HCT116 (cell line): ENCODE results near the gene CBFA2T2. TPM values are rescaled to one million over a fixed set of nuclear protein-coding genes. Genes with fewer than 3 reads are reported as not detected.
A peak's percentile ranks its signal among the peaks of the same experiment; 100 is the strongest.

Experiments used
- ATAC-seq: fragments of 200-7000 bp; cut with Tn5 transposase; 2 replicates; pipeline ENCODE4 v1.9.1; 2020; ENCODE audit warnings: mild to moderate bottlenecking, moderate library complexity
- BruUV-seq: library from RNA; stranded (reverse); fragments of 400-500 nt; replicated peaks from 2 replicates; lab custom pipeline; 2021; lab: Mats Ljungman, UMichigan
- CTCF ChIA-PET: fragments of 300-600 bp; sonication (Branson Sonifier 250); formaldehyde crosslinking; loops from one replicate; lab custom pipeline; 2021; ENCODE audit warnings: antibody characterized with exemption; lab: Charles Lee
- POLR2A ChIA-PET: fragments of 300-600, 350-600 bp; sonication (Branson Sonifier 250); formaldehyde crosslinking; loops from one replicate; lab custom pipeline; 2021; ENCODE audit warnings: antibody characterized with exemption; lab: Charles Lee
- RAD21 ChIA-PET, 2 experiments: fragments of 300-600 bp; sonication (Branson Sonifier 250); formaldehyde crosslinking; loops; one replicate each; lab custom pipeline; 2023; ENCODE audit warnings: low total read pairs in 2 of 2; ENCODE audit not compliant: uncharacterized antibody in 2 of 2, unreplicated experiment in 2 of 2, low non-redundant PET in 1 of 2; lab: Charles Lee
- DNase-seq: peaks from one replicate; pipeline ENCODE4 v3.0.0-alpha.2; 2010; ENCODE audit warnings: low read depth, low spot score
- H2AFZ ChIP-seq: fragments of 200-600 bp; shearing (Covaris generic), sonication (generic); 2 replicates; pipeline ENCODE4 v1.6.1; 2017; ENCODE audit warnings: low read depth, mixed run types, mixed read lengths, antibody characterized with exemption, low read length; ENCODE audit not compliant: poor library complexity, severe bottlenecking
- H3K27ac ChIP-seq: 2 replicates; pipeline ENCODE4 v1.5.1; 2012; ENCODE audit warnings: low read depth, low read length
- H3K27me3 ChIP-seq: fragments of 200-600 bp; sonication (generic); 2 replicates; pipeline ENCODE4 v1.6.1; 2016; ENCODE audit warnings: mixed run types, low read length, mixed read lengths; ENCODE audit not compliant: insufficient read depth
- H3K36me3 ChIP-seq, 2 experiments: fragments of 200-500 bp in 1 of 2; fragments of 200-600 bp in 1 of 2; sonication (Bioruptor generic) in 1 of 2; sonication (generic) in 1 of 2; 2 replicates each; pipeline versions ENCODE4 v1.5.1 to v1.6.1; 2014 to 2016; ENCODE audit warnings: low read length in 2 of 2, inconsistent platforms in 1 of 2, mixed read lengths in 1 of 2, mixed run types in 1 of 2; ENCODE audit not compliant: insufficient read depth in 2 of 2, control insufficient read depth in 1 of 2
- H3K4me1 ChIP-seq, 2 experiments: fragments of 200-600 bp in 1 of 2; sonication (generic) in 1 of 2; 2 replicates each; pipeline versions ENCODE4 v1.5.1 to v1.6.1; 2012 to 2017; ENCODE audit warnings: low read length in 2 of 2, inconsistent platforms in 1 of 2, mild to moderate bottlenecking in 1 of 2, mixed read lengths in 1 of 2, mixed run types in 1 of 2, moderate library complexity in 1 of 2; ENCODE audit not compliant: insufficient read depth in 2 of 2, control insufficient read depth in 1 of 2
- H3K4me2 ChIP-seq: fragments of 200-600 bp; sonication (generic); 2 replicates; pipeline ENCODE4 v1.6.1; 2017; ENCODE audit warnings: mixed run types, low read length, mixed read lengths
- H3K4me3 ChIP-seq, 2 experiments: fragments of 200-600 bp in 1 of 2; sonication (generic) in 1 of 2; replicated peaks in 1 of 2; 2 replicates each; pipeline ENCODE4 v1.5.1; 2011 to 2016; ENCODE audit warnings: low read length in 2 of 2, control low read depth in 1 of 2, low read depth in 1 of 2, mild to moderate bottlenecking in 1 of 2, mixed read lengths in 1 of 2, mixed run types in 1 of 2
- H3K79me2 ChIP-seq: fragments of 200-600 bp; sonication (generic); 2 replicates; pipeline ENCODE4 v1.6.1; 2017; ENCODE audit warnings: mild to moderate bottlenecking, mixed run types, low read length, moderate library complexity, mixed read lengths; ENCODE audit not compliant: insufficient read depth
- H3K9ac ChIP-seq: fragments of 200-600 bp; sonication (generic); 2 replicates; pipeline ENCODE4 v1.6.1; 2016; ENCODE audit warnings: low read length, mixed read lengths
- H3K9me2 ChIP-seq: fragments of 200-600 bp; sonication (generic), shearing (Covaris generic); 2 replicates; pipeline ENCODE4 v1.6.1; 2017; ENCODE audit warnings: mixed run types, mild to moderate bottlenecking, moderate library complexity; ENCODE audit not compliant: insufficient read depth
- H3K9me3 ChIP-seq, 2 experiments: fragments of 200-500 bp in 1 of 2; fragments of 200-600 bp in 1 of 2; sonication (Bioruptor generic) in 1 of 2; sonication (generic) in 1 of 2; 2 replicates each; pipeline ENCODE4 v1.6.1; 2014 to 2017; ENCODE audit warnings: low read length in 2 of 2, mixed read lengths in 2 of 2, inconsistent platforms in 1 of 2, low read depth in 1 of 2, mild to moderate bottlenecking in 1 of 2, mixed run types in 1 of 2, moderate library complexity in 1 of 2; ENCODE audit not compliant: control insufficient read depth in 1 of 2, insufficient read depth in 1 of 2
- H4K20me1 ChIP-seq: fragments of 200-600 bp; sonication (generic), shearing (Covaris generic); 2 replicates; pipeline ENCODE4 v1.6.1; 2017; ENCODE audit warnings: mixed run types, mild to moderate bottlenecking, moderate library complexity; ENCODE audit not compliant: insufficient read depth
- EGR1 ChIP-seq: IDR thresholded peaks from 2 replicates; pipeline ENCODE4 v1.6.1; 2012; ENCODE audit warnings: low read depth
- EZH2 ChIP-seq: fragments of 200-600 bp; sonication (generic); IDR thresholded peaks from 2 replicates; pipeline ENCODE4 v1.6.1; 2017; ENCODE audit warnings: antibody characterized with exemption, mixed run types
- EZH2phosphoT487 ChIP-seq: fragments of 200-600 bp; IDR thresholded peaks from 2 replicates; pipeline ENCODE4 v1.6.1; 2018; ENCODE audit warnings: antibody characterized with exemption, borderline replicate concordance
- JUND ChIP-seq: IDR thresholded peaks from 2 replicates; pipeline ENCODE4 v1.6.1; 2012
- POLR2A ChIP-seq: IDR thresholded peaks from 2 replicates; pipeline ENCODE4 v1.7.0; 2011; ENCODE audit warnings: borderline replicate concordance; ENCODE audit not compliant: insufficient read depth, insufficient read length; ENCODE audit errors: extremely low read depth
- POLR2AphosphoS5 ChIP-seq: IDR thresholded peaks from 2 replicates; pipeline ENCODE4 v1.6.1; 2011; ENCODE audit warnings: mild to moderate bottlenecking, low read depth, low read length, moderate library complexity
- SIN3A ChIP-seq: IDR thresholded peaks from 2 replicates; pipeline ENCODE4 v1.6.1; 2012; ENCODE audit warnings: low read depth
- SP1 ChIP-seq: IDR thresholded peaks from 2 replicates; pipeline ENCODE4 v1.6.1; 2012; ENCODE audit warnings: low read depth
- TCF7L2 ChIP-seq: IDR thresholded peaks from 2 replicates; pipeline ENCODE4 v1.7.0; 2011; ENCODE audit warnings: borderline replicate concordance, inconsistent platforms; ENCODE audit not compliant: insufficient read depth, insufficient read length; ENCODE audit errors: extremely low read depth
- YY1 ChIP-seq: IDR thresholded peaks from 2 replicates; pipeline ENCODE4 v1.6.1; 2011; ENCODE audit warnings: low read length, low read depth, moderate library complexity, mild to moderate bottlenecking; ENCODE audit not compliant: insufficient replicate concordance; ENCODE audit errors: extremely low read depth
- ZFX ChIP-seq: fragments of 450-650 bp; IDR thresholded peaks from 2 replicates; pipeline ENCODE4 v1.6.1; 2017
- intact Hi-C: fragments of 100-400 bp; cut with micrococcal nuclease; formaldehyde crosslinking; loops from 2 replicates; pipeline ENCODE4 v1.10.0; 2022
- total RNA-seq: library from RNA; stranded (reverse); gene quantifications from one replicate; pipeline ENCODE4 v1.2.1, GENCODE V29; 2021; ENCODE audit not compliant: unreplicated experiment
- TF ChIP-seq, protein P1 (sequence below): IDR thresholded peaks from 2 replicates; pipeline ENCODE4 v1.6.1; 2012
- TF ChIP-seq, protein P2 (sequence below): IDR thresholded peaks from 2 replicates; pipeline ENCODE4 v1.6.1; 2012; ENCODE audit warnings: low read depth
- TF ChIP-seq, protein P3 (sequence below): IDR thresholded peaks from 2 replicates; pipeline ENCODE4 v1.6.1; 2012

CBFA2T2 gene
- total RNA-seq, 1 experiment from 2014 or later: 8.0 TPM

DNA sequence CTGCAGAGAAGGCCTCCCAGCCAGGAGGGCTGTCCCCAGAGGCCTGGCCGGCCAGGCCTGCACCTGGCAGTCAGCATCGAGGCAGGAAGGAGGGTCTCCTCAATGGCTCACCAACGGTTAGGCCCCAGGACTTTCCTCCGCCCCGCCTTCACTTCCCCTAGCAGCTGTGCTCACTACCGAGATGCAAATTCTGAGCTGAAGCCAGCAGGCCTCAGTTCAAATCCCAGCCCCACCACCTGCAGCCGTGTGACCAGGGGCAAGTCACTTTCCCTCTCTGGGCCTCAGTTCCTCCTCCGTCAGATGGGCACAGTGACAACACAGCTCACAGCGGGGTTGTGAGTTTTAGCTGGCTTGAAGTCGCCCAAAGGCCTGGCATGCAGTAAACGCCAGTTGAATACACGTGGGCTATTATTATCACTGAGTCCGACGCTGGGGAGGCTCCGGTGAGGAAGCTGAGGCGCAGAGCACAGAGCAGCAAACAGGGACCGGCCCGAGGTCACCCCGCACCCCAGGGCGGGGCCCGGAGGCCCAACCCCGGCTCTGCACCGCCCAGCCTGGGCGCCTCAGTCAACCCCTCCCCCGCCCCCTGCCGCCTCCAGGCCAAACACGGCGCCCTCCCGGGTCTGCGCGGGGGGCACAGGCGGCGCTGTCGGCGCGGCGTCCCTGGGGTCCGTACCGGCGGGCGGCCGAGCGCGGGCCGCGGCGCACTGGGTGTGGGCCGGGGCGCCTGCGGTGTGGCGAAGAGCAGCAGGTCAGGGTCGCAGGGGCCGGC, 195.6 kb downstream of the CBFA2T2 start:
- RAD21 ChIA-PET: no interaction called here
- H3K9ac ChIP-seq: peak overlapping the region; percentile 90
- TF ChIP-seq SIN3A (0 out of 2 replicates have a peak, but pooled peaks have one; percentile 37), SP1 (no peak), EZH2phosphoT487 (no peak), POLR2AphosphoS5 (peak; percentile 23; the same call in 1 of the 2 replicates)
- ATAC-seq: peak; percentile 69
- no peaks in the 10 kb centered on the region for H3K9me3 ChIP-seq
- H3K4me3 ChIP-seq: peak overlapping the region; percentile 82 to 83
- H3K27ac ChIP-seq: peak overlapping the region; percentile 83
- POLR2A ChIA-PET: interaction anchor here (1.1 kb wide), 1 partner anchor 21 kb away, joined by 3 read pairs; no protein-coding TSS in a partner anchor
- H3K79me2 ChIP-seq: peaks cover 32% of the 10 kb centered on the region
- no TSS peak for BruUV-seq
- no peaks in the 10 kb centered on the region for H3K9me2 ChIP-seq
- H4K20me1 ChIP-seq: no peaks in the 10 kb centered on the region
- H3K36me3 ChIP-seq: no peaks in the 10 kb centered on the region
- no peak for DNase-seq
- H3K27me3 ChIP-seq: no peaks in the 10 kb centered on the region
- H2AFZ ChIP-seq: no peak overlapping the region
- intact Hi-C loops: no loop called here
- CTCF ChIA-PET: no interaction called here
- H3K4me2 ChIP-seq: peak overlapping the region; percentile 97
- H3K4me1 ChIP-seq: peaks cover 13 to 35% of the 10 kb centered on the region in 2 experiments

DNA sequence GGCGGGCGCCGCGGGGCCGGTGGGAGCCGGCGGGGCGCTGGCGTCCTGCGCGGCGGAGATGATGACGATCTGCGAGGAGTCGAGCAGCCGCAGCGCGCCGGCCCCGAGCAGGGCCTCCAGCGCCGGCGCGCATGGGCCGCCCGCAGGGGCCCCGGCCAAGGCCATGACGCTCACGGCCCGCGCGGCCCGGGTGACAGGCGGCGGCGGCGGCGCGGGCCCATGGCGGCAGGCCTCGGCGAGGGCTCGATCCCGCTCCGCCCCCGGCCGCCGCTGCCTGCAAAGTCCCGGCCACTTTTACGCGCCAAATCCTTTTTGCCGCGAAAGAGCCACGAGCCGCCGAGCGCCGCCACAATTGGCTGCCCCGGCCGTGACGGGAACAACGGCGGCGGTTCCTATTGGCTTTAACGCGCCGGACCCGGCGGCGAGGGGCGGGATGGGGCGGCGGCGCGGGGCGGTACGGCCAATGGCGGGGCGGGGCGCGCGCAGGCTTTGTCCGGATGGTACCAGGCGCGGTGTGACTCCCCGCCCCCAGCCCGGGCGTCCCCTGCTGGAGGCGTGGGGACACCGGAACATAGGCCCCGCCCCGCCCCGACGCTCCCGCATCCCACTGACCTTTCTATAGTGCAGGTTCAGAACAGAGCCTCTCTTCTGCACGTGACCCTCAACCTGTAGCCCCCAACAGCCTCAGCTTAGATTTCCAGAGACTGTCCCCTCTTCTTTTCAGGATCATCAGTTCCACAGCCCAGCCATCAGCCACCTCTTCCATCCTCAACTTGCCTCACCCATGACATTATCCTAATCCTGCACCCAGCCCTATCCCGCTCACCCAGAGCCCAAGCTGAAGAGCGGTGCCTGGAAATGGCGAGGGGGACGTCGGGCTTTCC, 196.4 kb downstream of the CBFA2T2 start, which contains the start of gene E2F1:
E2F1 (minus strand) TSS at position 286 of the 884 bp plus-strand sequence; CDS start at position 165, 121 bp downstream.
- POLR2A ChIA-PET: no interaction called here
- TF ChIP-seq, protein P1, sequence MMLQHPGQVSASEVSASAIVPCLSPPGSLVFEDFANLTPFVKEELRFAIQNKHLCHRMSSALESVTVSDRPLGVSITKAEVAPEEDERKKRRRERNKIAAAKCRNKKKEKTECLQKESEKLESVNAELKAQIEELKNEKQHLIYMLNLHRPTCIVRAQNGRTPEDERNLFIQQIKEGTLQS: no peak
- TF ChIP-seq, protein P2, sequence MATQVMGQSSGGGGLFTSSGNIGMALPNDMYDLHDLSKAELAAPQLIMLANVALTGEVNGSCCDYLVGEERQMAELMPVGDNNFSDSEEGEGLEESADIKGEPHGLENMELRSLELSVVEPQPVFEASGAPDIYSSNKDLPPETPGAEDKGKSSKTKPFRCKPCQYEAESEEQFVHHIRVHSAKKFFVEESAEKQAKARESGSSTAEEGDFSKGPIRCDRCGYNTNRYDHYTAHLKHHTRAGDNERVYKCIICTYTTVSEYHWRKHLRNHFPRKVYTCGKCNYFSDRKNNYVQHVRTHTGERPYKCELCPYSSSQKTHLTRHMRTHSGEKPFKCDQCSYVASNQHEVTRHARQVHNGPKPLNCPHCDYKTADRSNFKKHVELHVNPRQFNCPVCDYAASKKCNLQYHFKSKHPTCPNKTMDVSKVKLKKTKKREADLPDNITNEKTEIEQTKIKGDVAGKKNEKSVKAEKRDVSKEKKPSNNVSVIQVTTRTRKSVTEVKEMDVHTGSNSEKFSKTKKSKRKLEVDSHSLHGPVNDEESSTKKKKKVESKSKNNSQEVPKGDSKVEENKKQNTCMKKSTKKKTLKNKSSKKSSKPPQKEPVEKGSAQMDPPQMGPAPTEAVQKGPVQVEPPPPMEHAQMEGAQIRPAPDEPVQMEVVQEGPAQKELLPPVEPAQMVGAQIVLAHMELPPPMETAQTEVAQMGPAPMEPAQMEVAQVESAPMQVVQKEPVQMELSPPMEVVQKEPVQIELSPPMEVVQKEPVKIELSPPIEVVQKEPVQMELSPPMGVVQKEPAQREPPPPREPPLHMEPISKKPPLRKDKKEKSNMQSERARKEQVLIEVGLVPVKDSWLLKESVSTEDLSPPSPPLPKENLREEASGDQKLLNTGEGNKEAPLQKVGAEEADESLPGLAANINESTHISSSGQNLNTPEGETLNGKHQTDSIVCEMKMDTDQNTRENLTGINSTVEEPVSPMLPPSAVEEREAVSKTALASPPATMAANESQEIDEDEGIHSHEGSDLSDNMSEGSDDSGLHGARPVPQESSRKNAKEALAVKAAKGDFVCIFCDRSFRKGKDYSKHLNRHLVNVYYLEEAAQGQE: no peak
- TF ChIP-seq TCF7L2 (peak; percentile 25), SP1 (peak; percentile 83), POLR2A (peak; percentile 1), ZFX (peak; percentile 74; the same call in 1 of the 2 replicates), SIN3A (peak; percentile 82), EZH2phosphoT487 (no peak), YY1 (no peak), EZH2 (no peak), EGR1 (0 out of 2 replicates have a peak, but pooled peaks have one; percentile 33), JUND (no peak), POLR2AphosphoS5 (no peak)
- TF ChIP-seq, protein P3, sequence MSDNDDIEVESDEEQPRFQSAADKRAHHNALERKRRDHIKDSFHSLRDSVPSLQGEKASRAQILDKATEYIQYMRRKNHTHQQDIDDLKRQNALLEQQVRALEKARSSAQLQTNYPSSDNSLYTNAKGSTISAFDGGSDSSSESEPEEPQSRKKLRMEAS: peak; percentile 92

More for the DNA sequence above, 196.4 kb downstream of the CBFA2T2 start, which contains the start of gene E2F1:
- Histone ChIP-seq H3K27me3 (no peaks in the 10 kb centered on the region), H2AFZ (peak within 1 kb of the TSS; percentile 98), H3K9ac (peak within 1 kb of the TSS; percentile 90), H4K20me1 (no peaks in the 10 kb centered on the region), H3K27ac (peak within 1 kb of the TSS; percentile 83), H3K4me2 (peak within 1 kb of the TSS; percentile 97), H3K9me3 (no peaks in the 10 kb centered on the region), H3K4me3 (peak within 1 kb of the TSS; percentile 82 to 83), H3K4me1 (peaks cover 13 to 35% of the 10 kb centered on the region in 2 experiments), H3K79me2 (peaks cover 32% of the 10 kb centered on the region), H3K9me2 (no peaks in the 10 kb centered on the region), H3K36me3 (no peaks in the 10 kb centered on the region)
- BruUV-seq: no TSS peak
- ChIA-PET RAD21 (no interaction called here), CTCF (no interaction called here)
- intact Hi-C loops: no loop called here
- DNase-seq (peak; percentile 77), ATAC-seq (peak; percentile 93)
